Hepatocyte (in vitro differentiated cells): ENCODE data around the gene CRYBA4. TPM values are rescaled to one million over a fixed set of nuclear protein-coding genes. Genes with fewer than 3 reads are reported as not detected.

Source experiments
- DNase-seq: peaks from one replicate; pipeline ENCODE4 v3.0.0-alpha.2; 2016; ENCODE audit warnings: low spot score
- H2AFZ ChIP-seq: fragments of 200-600 bp; sonication (generic); 2 replicates; pipeline ENCODE4 v1.6.0; 2016; ENCODE audit warnings: antibody characterized with exemption, mild to moderate bottlenecking
- H3K27ac ChIP-seq: fragments of 200-600 bp; sonication (generic); 2 replicates; pipeline ENCODE4 v1.5.1; 2016; ENCODE audit warnings: mild to moderate bottlenecking
- H3K27me3 ChIP-seq: fragments of 200-600 bp; sonication (generic); 2 replicates; pipeline ENCODE4 v1.6.1; 2016
- H3K36me3 ChIP-seq: fragments of 200-600 bp; sonication (generic); replicated peaks from 2 replicates; pipeline ENCODE4 v1.5.1; 2016; ENCODE audit warnings: low read depth; ENCODE audit not compliant: insufficient read depth
- H3K4me1 ChIP-seq: fragments of 200-600 bp; sonication (generic); 2 replicates; pipeline ENCODE4 v1.5.1; 2016; ENCODE audit warnings: mild to moderate bottlenecking, moderate library complexity; ENCODE audit not compliant: insufficient read depth
- H3K4me2 ChIP-seq: fragments of 200-600 bp; sonication (generic); 2 replicates; pipeline ENCODE4 v1.6.0; 2016
- H3K4me3 ChIP-seq: fragments of 200-600 bp; sonication (generic); 2 replicates; pipeline ENCODE4 v1.5.1; 2016; ENCODE audit warnings: mild to moderate bottlenecking
- H3K79me2 ChIP-seq: fragments of 200-600 bp; sonication (generic); 2 replicates; pipeline ENCODE4 v1.6.0; 2017; ENCODE audit warnings: mild to moderate bottlenecking
- H3K9me2 ChIP-seq: fragments of 200-600 bp; sonication (generic); replicated peaks from 2 replicates; pipeline ENCODE4 v1.6.0; 2017; ENCODE audit warnings: mild to moderate bottlenecking; ENCODE audit not compliant: insufficient read depth
- H3K9me3 ChIP-seq: fragments of 200-600 bp; sonication (generic); 2 replicates; pipeline ENCODE4 v1.5.1; 2016; ENCODE audit warnings: low read depth, mild to moderate bottlenecking
- H4K20me1 ChIP-seq: fragments of 200-600 bp; sonication (generic); 2 replicates; pipeline ENCODE4 v1.6.0; 2016; ENCODE audit warnings: mild to moderate bottlenecking; ENCODE audit not compliant: insufficient read depth, poor library complexity, severe bottlenecking
- EZH2 ChIP-seq: fragments of 200-600 bp; sonication (generic); IDR thresholded peaks from 2 replicates; pipeline ENCODE4 v1.6.1; 2016; ENCODE audit warnings: antibody characterized with exemption, mild to moderate bottlenecking, borderline replicate concordance
- EZH2phosphoT487 ChIP-seq: fragments of 200-600 bp; sonication (generic); IDR thresholded peaks from one replicate; pipeline ENCODE4 v1.6.1; 2018; ENCODE audit warnings: antibody characterized with exemption, mild to moderate bottlenecking, low read depth, moderate library complexity; ENCODE audit not compliant: unreplicated experiment, severe bottlenecking
- WGBS: methylation state at CpG from one replicate; pipeline ENCODE4 v1.1.6; 2016; ENCODE audit warnings: low lambda C conversion rate; ENCODE audit errors: missing lambda C conversion rate; 5-methylcytosine and 5-hydroxymethylcytosine counted together
- polyA plus RNA-seq: library from polyadenylated mRNA; unstranded; fragments of >200 nt; fragmentation: Nextera tagmentation; extraction: Ambion mirVana; gene quantifications from 2 replicates; pipeline ENCODE4 v1.2.1, GENCODE V29; 2016
- total RNA-seq: library from RNA; depleted of rRNA; stranded (reverse); fragments of >200 nt; gene quantifications from 2 replicates; pipeline ENCODE4 v1.2.3, GENCODE V29; 2014
- TF ChIP-seq, protein P1 (sequence below): fragments of 200-600 bp; sonication (generic); IDR thresholded peaks from 2 replicates; pipeline ENCODE4 v1.5.1; 2016; ENCODE audit warnings: antibody characterized with exemption, mild to moderate bottlenecking; ENCODE audit not compliant: poor library complexity

The CRYBA4 gene
- total and polyA plus RNA-seq, 2 experiments from 2014 or later, result not detected

DNA sequence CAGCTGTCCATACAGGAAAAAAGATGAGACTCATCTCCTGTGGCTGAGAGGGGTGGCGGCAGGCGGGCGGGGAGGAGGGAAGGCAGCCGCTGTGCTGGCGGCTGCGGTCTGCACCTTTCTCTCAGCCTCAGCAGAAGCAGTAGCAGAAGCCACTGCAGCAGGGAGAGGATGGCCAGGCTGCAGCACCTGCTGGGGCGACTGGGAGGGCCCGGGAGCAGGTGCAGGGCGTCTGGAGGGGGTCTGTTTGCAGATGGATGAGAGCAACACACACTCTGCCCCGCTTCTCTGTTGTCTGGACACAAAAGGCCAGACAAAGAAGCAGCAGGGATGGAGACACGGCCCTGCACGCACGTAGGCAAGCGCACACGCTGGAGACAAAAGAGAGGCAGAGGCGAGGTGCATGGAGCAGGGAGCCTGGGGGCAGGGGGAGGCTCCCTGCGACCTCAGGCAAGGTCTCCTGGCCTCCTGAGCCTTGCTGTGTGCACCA, 26.3 kb downstream of the CRYBA4 start:
- Histone ChIP-seq H3K79me2 (no peaks in the 10 kb centered on the region), H3K27me3 (peaks cover 50% of the 10 kb centered on the region), H3K4me1 (peaks cover 12% of the 10 kb centered on the region), H3K4me3 (no peak overlapping the region), H4K20me1 (no peaks in the 10 kb centered on the region), H3K4me2 (no peak overlapping the region), H3K9me2 (no peaks in the 10 kb centered on the region), H3K36me3 (no peaks in the 10 kb centered on the region), H3K9me3 (no peaks in the 10 kb centered on the region), H3K27ac (no peak overlapping the region), H2AFZ (no peak overlapping the region)
- 25% methylated on average over 17 of the region's 17 CpGs for WGBS
- TF ChIP-seq, protein P1, sequence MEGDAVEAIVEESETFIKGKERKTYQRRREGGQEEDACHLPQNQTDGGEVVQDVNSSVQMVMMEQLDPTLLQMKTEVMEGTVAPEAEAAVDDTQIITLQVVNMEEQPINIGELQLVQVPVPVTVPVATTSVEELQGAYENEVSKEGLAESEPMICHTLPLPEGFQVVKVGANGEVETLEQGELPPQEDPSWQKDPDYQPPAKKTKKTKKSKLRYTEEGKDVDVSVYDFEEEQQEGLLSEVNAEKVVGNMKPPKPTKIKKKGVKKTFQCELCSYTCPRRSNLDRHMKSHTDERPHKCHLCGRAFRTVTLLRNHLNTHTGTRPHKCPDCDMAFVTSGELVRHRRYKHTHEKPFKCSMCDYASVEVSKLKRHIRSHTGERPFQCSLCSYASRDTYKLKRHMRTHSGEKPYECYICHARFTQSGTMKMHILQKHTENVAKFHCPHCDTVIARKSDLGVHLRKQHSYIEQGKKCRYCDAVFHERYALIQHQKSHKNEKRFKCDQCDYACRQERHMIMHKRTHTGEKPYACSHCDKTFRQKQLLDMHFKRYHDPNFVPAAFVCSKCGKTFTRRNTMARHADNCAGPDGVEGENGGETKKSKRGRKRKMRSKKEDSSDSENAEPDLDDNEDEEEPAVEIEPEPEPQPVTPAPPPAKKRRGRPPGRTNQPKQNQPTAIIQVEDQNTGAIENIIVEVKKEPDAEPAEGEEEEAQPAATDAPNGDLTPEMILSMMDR, result no peak
- TF ChIP-seq EZH2, result no peak
- no peak for TF ChIP-seq EZH2phosphoT487
- DNase-seq, result no peak

DNA sequence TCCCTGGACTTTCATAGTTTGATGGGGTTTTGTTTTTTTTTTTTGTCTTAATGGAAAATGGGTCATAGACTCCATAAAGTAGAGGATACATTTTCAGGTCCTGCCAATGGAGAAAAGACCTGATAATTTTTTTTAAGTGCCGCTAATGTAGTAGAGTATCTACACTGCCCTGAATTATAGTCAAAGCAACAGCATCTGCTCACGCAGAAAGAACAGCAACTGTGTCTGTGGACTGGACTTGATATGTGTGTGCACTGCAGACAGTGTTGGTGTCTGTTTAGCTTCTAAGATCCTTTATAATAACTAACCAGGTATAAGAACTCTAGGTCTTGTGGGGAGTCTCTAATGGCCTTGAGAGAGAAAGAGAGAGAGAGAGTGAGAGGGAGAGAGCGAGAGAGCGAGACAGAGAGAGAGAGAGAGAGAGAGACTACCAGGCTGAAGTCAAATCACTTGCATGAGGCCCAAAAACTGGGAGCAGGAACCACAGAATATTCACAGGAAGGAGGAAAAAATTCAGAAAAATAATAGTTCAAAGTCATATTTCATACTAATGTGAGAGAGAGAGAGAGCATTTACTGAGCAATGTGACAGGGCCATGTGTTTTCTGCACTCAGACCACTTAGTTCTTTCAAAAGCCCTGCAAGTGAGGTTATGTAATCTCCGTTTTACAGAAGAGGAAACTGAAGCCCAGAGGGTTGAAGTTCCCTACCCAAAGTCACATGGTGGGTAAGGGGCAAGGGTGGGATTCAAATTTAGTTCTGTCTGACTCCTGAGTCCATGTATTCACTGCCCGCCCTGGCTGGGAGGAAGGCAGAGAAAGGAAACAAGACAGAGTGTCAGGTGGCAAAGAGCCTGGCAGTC, 27.0 kb downstream of the CRYBA4 start:
- peaks cover 57% of the 10 kb centered on the region for H3K27me3 ChIP-seq
- no peak overlapping the region for H2AFZ ChIP-seq
- 87% methylated on average over 6 of the region's 6 CpGs for WGBS
- no peaks in the 10 kb centered on the region for H3K79me2 ChIP-seq
- peaks cover 11% of the 10 kb centered on the region for H3K4me1 ChIP-seq
- no peak for DNase-seq
- H3K9me2 ChIP-seq, result no peaks in the 10 kb centered on the region
- H3K4me2 ChIP-seq, result no peak overlapping the region
- no peaks in the 10 kb centered on the region for H3K9me3 ChIP-seq
- H4K20me1 ChIP-seq, result no peaks in the 10 kb centered on the region
- TF ChIP-seq EZH2, result no peak
- no peaks in the 10 kb centered on the region for H3K36me3 ChIP-seq
- H3K4me3 ChIP-seq, result no peak overlapping the region
- H3K27ac ChIP-seq, result no peak overlapping the region

DNA sequence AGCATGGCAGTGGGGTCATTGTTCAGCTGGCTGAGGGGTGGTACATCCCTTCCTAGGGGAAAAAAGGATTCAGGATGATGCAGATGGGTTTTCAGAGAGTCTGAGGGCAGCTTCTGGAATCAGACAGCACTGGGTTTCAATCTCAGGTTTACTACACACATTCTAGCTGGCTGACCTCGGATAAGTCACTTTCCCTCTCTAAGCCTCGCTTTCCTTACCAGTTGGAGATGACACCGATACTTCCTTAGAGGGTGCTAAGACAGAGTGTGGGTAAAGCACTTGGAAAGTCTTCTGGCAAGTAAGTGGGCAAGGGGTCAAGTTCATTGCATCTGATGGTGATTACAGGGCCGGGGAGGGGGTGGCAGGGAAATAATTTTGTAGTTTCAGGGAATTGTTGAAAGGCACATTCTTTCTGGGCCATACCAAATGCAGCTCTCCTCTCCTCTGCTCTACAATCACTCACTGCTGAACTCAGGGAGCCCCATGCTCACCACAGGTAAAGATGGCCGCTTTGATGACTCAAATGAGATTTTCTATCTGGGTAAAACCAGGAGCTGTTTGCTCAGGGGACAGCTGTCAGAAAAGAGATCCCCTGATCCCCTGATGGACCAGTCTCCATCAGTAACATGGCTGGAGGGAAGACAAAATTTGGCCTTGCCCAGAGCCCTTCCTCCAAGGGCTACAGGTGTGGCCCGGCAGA, 29.1 kb downstream of the CRYBA4 start:
- Histone ChIP-seq H3K79me2 (no peaks in the 10 kb centered on the region), H4K20me1 (no peaks in the 10 kb centered on the region), H3K9me3 (no peaks in the 10 kb centered on the region), H3K4me2 (no peak overlapping the region), H2AFZ (no peak overlapping the region), H3K9me2 (no peaks in the 10 kb centered on the region), H3K36me3 (no peaks in the 10 kb centered on the region), H3K27me3 (peaks cover 73% of the 10 kb centered on the region), H3K4me1 (peaks cover 6% of the 10 kb centered on the region), H3K27ac (no peak overlapping the region), H3K4me3 (no peak overlapping the region)
- TF ChIP-seq EZH2phosphoT487 (no peak), EZH2 (no peak)
- TF ChIP-seq, protein P1, result no peak
- 84% methylated on average over 6 of the region's 6 CpGs for WGBS
- DNase-seq, result no peak

DNA sequence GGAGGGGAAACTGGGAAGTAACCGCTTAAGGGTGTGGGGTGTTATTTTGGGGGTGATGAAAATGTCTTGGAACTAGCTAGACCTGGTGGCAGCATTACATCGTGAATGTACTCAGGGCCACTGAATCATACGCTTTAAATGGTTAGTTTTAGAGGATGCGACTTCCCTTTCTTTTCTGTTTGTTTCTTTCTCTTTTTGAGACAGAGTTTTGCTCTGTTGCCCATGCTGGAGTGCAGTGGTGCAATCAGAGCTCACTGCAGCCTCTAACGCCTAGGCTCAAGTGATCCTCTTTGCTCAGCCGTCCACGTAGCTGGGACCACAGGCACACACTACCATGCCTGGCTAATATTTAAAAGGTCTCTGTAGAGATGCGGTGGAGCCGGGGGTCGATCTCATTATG, 30.1 kb downstream of the CRYBA4 start:
- DNase-seq, result no peak
- Histone ChIP-seq H4K20me1 (no peaks in the 10 kb centered on the region), H3K4me1 (no peaks in the 10 kb centered on the region), H3K9me3 (no peaks in the 10 kb centered on the region), H3K79me2 (no peaks in the 10 kb centered on the region), H3K4me2 (no peak overlapping the region), H2AFZ (no peak overlapping the region), H3K9me2 (no peaks in the 10 kb centered on the region), H3K27me3 (peaks cover 76% of the 10 kb centered on the region), H3K27ac (no peak overlapping the region), H3K4me3 (no peak overlapping the region), H3K36me3 (no peaks in the 10 kb centered on the region)
- TF ChIP-seq EZH2phosphoT487 (no peak), EZH2 (no peak)
- TF ChIP-seq, protein P1, result no peak
- 86% methylated on average over 10 of the region's 10 CpGs for WGBS
